Effector memory CD4-positive, alpha-beta T cell (primary cell): Measurements from ENCODE around the gene LRP2.

Source experiments
- DNase-seq, 3 donors: peaks; one replicate each; pipeline ENCODE4 v3.0.0-alpha.2; 2020
- H3K27ac ChIP-seq: 2 replicates; pipeline ENCODE4 v1.7.0; 2013; ENCODE audit warnings: mild to moderate bottlenecking, low read length, moderate library complexity; ENCODE audit not compliant: insufficient read depth, poor library complexity, severe bottlenecking
- H3K27me3 ChIP-seq: replicated peaks from 2 replicates; pipeline ENCODE4 v1.7.0; 2013; ENCODE audit warnings: mild to moderate bottlenecking, low read length; ENCODE audit not compliant: insufficient read depth, control insufficient read depth, poor library complexity, severe bottlenecking
- H3K36me3 ChIP-seq: 2 replicates; pipeline ENCODE4 v1.7.0; 2013; ENCODE audit warnings: mild to moderate bottlenecking, low read length, moderate library complexity; ENCODE audit not compliant: control insufficient read depth, insufficient read depth
- H3K4me1 ChIP-seq: 2 replicates; pipeline ENCODE4 v1.7.0; 2013; ENCODE audit warnings: low read length, mild to moderate bottlenecking; ENCODE audit not compliant: control insufficient read depth, insufficient read depth, poor library complexity, severe bottlenecking
- H3K4me3 ChIP-seq: 2 replicates; pipeline ENCODE4 v1.7.0; 2013; ENCODE audit warnings: low read length, low read depth, mild to moderate bottlenecking; ENCODE audit not compliant: insufficient read depth, poor library complexity, severe bottlenecking
- H3K9me3 ChIP-seq: 2 replicates; pipeline ENCODE4 v1.7.0; 2013; ENCODE audit warnings: mild to moderate bottlenecking, low read length, moderate library complexity; ENCODE audit not compliant: control insufficient read depth

Gene LRP2

GRCh38 chr2:169349535-169349934 lies 12.8 kb downstream of the LRP2 start:
- H3K4me1 ChIP-seq, result no peaks in the 10 kb centered on the region
- H3K27ac ChIP-seq, result no peak overlapping the region
- no peaks in the 10 kb centered on the region for H3K36me3 ChIP-seq
- H3K27me3 ChIP-seq, result no peaks in the 10 kb centered on the region
- H3K9me3 ChIP-seq, result no peaks in the 10 kb centered on the region
- DNase-seq, result no peak
- no peak overlapping the region for H3K4me3 ChIP-seq

GRCh38 chr2:169348321-169349024 lies 13.9 kb downstream of the LRP2 start:
- no peaks in the 10 kb centered on the region for H3K36me3 ChIP-seq
- no peak overlapping the region for H3K27ac ChIP-seq
- no peaks in the 10 kb centered on the region for H3K9me3 ChIP-seq
- no peak for DNase-seq
- no peaks in the 10 kb centered on the region for H3K27me3 ChIP-seq
- no peaks in the 10 kb centered on the region for H3K4me1 ChIP-seq
- no peak overlapping the region for H3K4me3 ChIP-seq

- Histone ChIP-seq H3K36me3 (no peaks in the 10 kb centered on the region), H3K9me3 (no peaks in the 10 kb centered on the region), H3K4me1 (no peaks in the 10 kb centered on the region), H3K4me3 (no peak overlapping the region), H3K27ac (no peak overlapping the region), H3K27me3 (no peaks in the 10 kb centered on the region)
- no peak for DNase-seq
These were observed 16.6 kb downstream of the LRP2 start for GRCh38 chr2:169345486-169346437.

- H3K9me3 ChIP-seq, result no peaks in the 10 kb centered on the region
- H3K4me3 ChIP-seq, result no peak overlapping the region
- no peaks in the 10 kb centered on the region for H3K4me1 ChIP-seq
- H3K27ac ChIP-seq, result no peak overlapping the region
- no peaks in the 10 kb centered on the region for H3K36me3 ChIP-seq
- DNase-seq, result no peak
- no peaks in the 10 kb centered on the region for H3K27me3 ChIP-seq
These were observed 17.4 kb downstream of the LRP2 start for GRCh38 chr2:169344736-169345485.

- no peaks in the 10 kb centered on the region for H3K36me3 ChIP-seq
- no peaks in the 10 kb centered on the region for H3K4me1 ChIP-seq
- no peak overlapping the region for H3K4me3 ChIP-seq
- DNase-seq, result no peak
- H3K9me3 ChIP-seq, result no peaks in the 10 kb centered on the region
- H3K27ac ChIP-seq, result no peak overlapping the region
- no peaks in the 10 kb centered on the region for H3K27me3 ChIP-seq
These were observed 19.1 kb downstream of the LRP2 start for GRCh38 chr2:169343202-169343601.

GRCh38 chr2:169339657-169340056 lies 22.7 kb downstream of the LRP2 start:
- no peak for DNase-seq
- no peaks in the 10 kb centered on the region for H3K27me3 ChIP-seq
- no peaks in the 10 kb centered on the region for H3K36me3 ChIP-seq
- no peak overlapping the region for H3K27ac ChIP-seq
- H3K4me1 ChIP-seq, result no peaks in the 10 kb centered on the region
- no peak overlapping the region for H3K4me3 ChIP-seq
- no peaks in the 10 kb centered on the region for H3K9me3 ChIP-seq

GRCh38 chr2:169336695-169337094 lies 25.6 kb downstream of the LRP2 start:
- H3K36me3 ChIP-seq, result no peaks in the 10 kb centered on the region
- no peaks in the 10 kb centered on the region for H3K9me3 ChIP-seq
- DNase-seq, result no peak
- H3K4me1 ChIP-seq, result no peaks in the 10 kb centered on the region
- H3K27ac ChIP-seq, result no peak overlapping the region
- H3K27me3 ChIP-seq, result no peaks in the 10 kb centered on the region
- H3K4me3 ChIP-seq, result no peak overlapping the region

GRCh38 chr2:169330555-169331198 lies 31.7 kb downstream of the LRP2 start:
- DNase-seq, result no peak
- Histone ChIP-seq H3K4me1 (no peaks in the 10 kb centered on the region), H3K27me3 (no peaks in the 10 kb centered on the region), H3K36me3 (no peaks in the 10 kb centered on the region), H3K9me3 (no peaks in the 10 kb centered on the region), H3K27ac (no peak overlapping the region), H3K4me3 (no peak overlapping the region)

GRCh38 chr2:169329688-169330554 lies 32.4 kb downstream of the LRP2 start:
- Histone ChIP-seq H3K27ac (no peak overlapping the region), H3K27me3 (no peaks in the 10 kb centered on the region), H3K4me1 (no peaks in the 10 kb centered on the region), H3K4me3 (no peak overlapping the region), H3K9me3 (no peaks in the 10 kb centered on the region), H3K36me3 (no peaks in the 10 kb centered on the region)
- no peak for DNase-seq
